GM23248 (cell line): ENCODE data around the gene ZNF546. TPM values are rescaled to one million over a fixed set of nuclear protein-coding genes. Genes with fewer than 3 reads are reported as not detected.
"Not testable (repeated sequence)": the region's sequence is repeated elsewhere in the genome, so short reads cannot be mapped to it uniquely, and the experiment has no call there.

Source experiments
- DNase-seq: peaks from one replicate; pipeline ENCODE4 v3.0.0-alpha.2; 2015
- H2AFZ ChIP-seq: fragments of 200-600 bp; sonication (generic); 2 replicates; pipeline ENCODE4 v1.6.1; 2016; ENCODE audit warnings: antibody characterized with exemption
- H3F3A ChIP-seq: fragments of 200-600 bp; sonication (generic); 2 replicates; pipeline ENCODE4 v1.6.1; 2016; ENCODE audit warnings: mild to moderate bottlenecking, antibody characterized with exemption, mixed run types; ENCODE audit not compliant: insufficient read depth
- H3K27ac ChIP-seq: fragments of 200-600 bp; sonication (generic); 2 replicates; pipeline ENCODE4 v1.5.1; 2016; ENCODE audit warnings: mild to moderate bottlenecking
- H3K27me3 ChIP-seq: fragments of 200-600 bp; sonication (generic); replicated peaks from 2 replicates; pipeline ENCODE4 v1.6.1; 2016; ENCODE audit warnings: mild to moderate bottlenecking; ENCODE audit not compliant: insufficient read depth
- H3K36me3 ChIP-seq: fragments of 200-600 bp; sonication (generic); 2 replicates; pipeline ENCODE4 v1.6.1; 2016; ENCODE audit warnings: low read depth, mild to moderate bottlenecking
- H3K4me1 ChIP-seq: fragments of 200-600 bp; sonication (generic); 2 replicates; pipeline ENCODE4 v1.6.1; 2016; ENCODE audit warnings: mild to moderate bottlenecking; ENCODE audit not compliant: insufficient read depth
- H3K4me2 ChIP-seq: fragments of 200-600 bp; sonication (generic); one replicate; pipeline ENCODE4 v1.6.1; 2016; ENCODE audit warnings: mild to moderate bottlenecking; ENCODE audit not compliant: unreplicated experiment
- H3K4me3 ChIP-seq: fragments of 200-600 bp; sonication (generic); 2 replicates; pipeline ENCODE4 v1.5.1; 2016; ENCODE audit warnings: mild to moderate bottlenecking
- H3K79me2 ChIP-seq: fragments of 200-600 bp; sonication (generic); 2 replicates; pipeline ENCODE4 v1.6.1; 2016; ENCODE audit warnings: mild to moderate bottlenecking; ENCODE audit not compliant: insufficient read depth
- H3K9ac ChIP-seq: fragments of 200-600 bp; sonication (generic); 2 replicates; pipeline ENCODE4 v1.6.1; 2016; ENCODE audit warnings: mild to moderate bottlenecking
- H3K9me2 ChIP-seq: fragments of 200-600 bp; sonication (generic); 2 replicates; pipeline ENCODE4 v1.6.1; 2016; ENCODE audit warnings: mixed run types, mild to moderate bottlenecking, moderate library complexity; ENCODE audit not compliant: insufficient read depth
- H3K9me3 ChIP-seq: fragments of 200-600 bp; sonication (generic); one replicate; pipeline ENCODE4 v1.6.1; 2017; ENCODE audit warnings: low read depth
- H4K20me1 ChIP-seq: fragments of 200-600 bp; sonication (generic); 2 replicates; pipeline ENCODE4 v1.6.0; 2016; ENCODE audit not compliant: insufficient read depth
- EZH2 ChIP-seq: fragments of 200-600 bp; sonication (generic); IDR thresholded peaks from 2 replicates; pipeline ENCODE4 v1.6.1; 2018; ENCODE audit warnings: antibody characterized with exemption, mild to moderate bottlenecking; ENCODE audit not compliant: insufficient read depth, poor library complexity, severe bottlenecking
- EZH2phosphoT487 ChIP-seq: fragments of 200-600 bp; sonication (generic); IDR thresholded peaks from 2 replicates; pipeline ENCODE4 v1.6.1; 2018; ENCODE audit warnings: antibody characterized with exemption, moderate library complexity, mild to moderate bottlenecking, low read depth; ENCODE audit not compliant: insufficient read depth
- WGBS, 2 experiments: methylation state at CpG; one replicate each; pipeline ENCODE4 v1.1.6; 2015 to 2017; ENCODE audit warnings: low lambda C conversion rate in 2 of 2, low coverage in 1 of 2; ENCODE audit errors: missing lambda C conversion rate in 2 of 2; 5-methylcytosine and 5-hydroxymethylcytosine counted together
- in situ Hi-C: fragments of 300-500 bp; cut with MboI; formaldehyde crosslinking; loops from 2 replicates; pipeline ENCODE4 v1.15.0; 2020
- polyA plus RNA-seq: library from polyadenylated mRNA; unstranded; fragments of >200 nt; fragmentation: Nextera tagmentation; extraction: Ambion mirVana; gene quantifications from 2 replicates; pipeline ENCODE4 v1.2.1, GENCODE V29; 2016
- total RNA-seq: library from RNA; depleted of rRNA; stranded (reverse); fragments of >200 nt; shearing (Covaris generic); gene quantifications from 2 replicates; pipeline ENCODE4 v1.2.3, GENCODE V29; 2014

Gene ZNF546
- total and polyA plus RNA-seq, 2 experiments from 2014 or later: 2.1 to 6.1 TPM

DNA sequence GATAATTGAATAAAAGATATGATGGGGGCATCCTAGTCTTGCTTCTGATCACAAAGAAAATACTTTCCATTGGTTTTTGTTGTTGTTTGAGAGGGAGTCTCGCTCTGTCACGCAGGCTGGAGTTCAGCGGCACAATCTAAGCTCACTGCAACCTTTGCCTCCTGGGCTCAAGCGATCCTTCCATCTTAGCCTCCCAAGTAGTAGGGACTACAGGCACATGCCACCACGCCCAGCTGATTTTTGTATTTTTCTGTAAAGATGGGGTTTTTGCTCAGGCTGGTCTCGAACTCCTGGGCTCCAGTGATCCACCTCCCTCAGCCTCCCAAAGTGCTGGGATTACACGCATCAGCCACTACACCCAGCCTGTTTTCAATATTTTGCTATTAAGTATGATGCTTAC is 42.9 kb upstream of the ZNF546 start:
- Histone ChIP-seq H3K4me2 (no peak overlapping the region), H3K9me2 (no peaks in the 10 kb centered on the region), H3K27ac (no peak overlapping the region), H3K9me3 (no peaks in the 10 kb centered on the region), H3K4me3 (no peak overlapping the region), H2AFZ (no peak overlapping the region), H3K79me2 (no peaks in the 10 kb centered on the region), H4K20me1 (no peaks in the 10 kb centered on the region), H3K9ac (no peak overlapping the region), H3K27me3 (no peaks in the 10 kb centered on the region), H3K36me3 (no peaks in the 10 kb centered on the region), H3K4me1 (peaks cover 6% of the 10 kb centered on the region; the same call in 1 of the 2 replicates), H3F3A (no peaks in the 10 kb centered on the region)
- WGBS, 2 experiments: 62 to 66% methylated on average over 7 of the region's 7 CpGs
- no peak for TF ChIP-seq EZH2phosphoT487
- TF ChIP-seq EZH2: no peak
- in situ Hi-C loops: no loop called here
- DNase-seq: no peak

DNA sequence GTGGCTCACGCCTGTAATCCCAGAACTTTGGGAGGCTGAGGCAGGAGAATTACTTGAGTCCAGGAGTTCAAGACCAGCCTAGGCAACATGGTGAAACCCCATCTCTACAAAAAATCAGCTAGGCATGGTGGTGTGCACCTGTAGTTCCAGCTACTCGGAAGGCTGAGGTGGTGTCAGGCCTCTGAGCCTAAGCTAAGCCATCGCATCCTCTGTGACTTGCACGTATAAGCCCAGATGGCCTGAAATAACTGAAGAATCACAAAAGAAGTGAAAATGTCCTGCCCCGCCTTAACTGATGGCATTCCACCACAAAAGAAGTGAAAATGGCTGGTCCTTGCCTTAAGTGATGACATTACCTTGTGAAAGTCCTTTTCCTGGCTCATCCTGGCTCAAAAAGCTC is 39.0 kb upstream of the ZNF546 start:
- H3K4me2 ChIP-seq, H3K27ac ChIP-seq, H3K27me3 ChIP-seq, H3K4me3 ChIP-seq, H3K9me3 ChIP-seq, H3F3A ChIP-seq, H3K79me2 ChIP-seq, H3K9ac ChIP-seq, H3K36me3 ChIP-seq, H4K20me1 ChIP-seq, H3K4me1 ChIP-seq, DNase-seq, H3K9me2 ChIP-seq, H2AFZ ChIP-seq, in situ Hi-C loops: not testable (repeated sequence)
- 67 to 69% methylated on average over 5 of the region's 5 CpGs for WGBS, 2 experiments

DNA sequence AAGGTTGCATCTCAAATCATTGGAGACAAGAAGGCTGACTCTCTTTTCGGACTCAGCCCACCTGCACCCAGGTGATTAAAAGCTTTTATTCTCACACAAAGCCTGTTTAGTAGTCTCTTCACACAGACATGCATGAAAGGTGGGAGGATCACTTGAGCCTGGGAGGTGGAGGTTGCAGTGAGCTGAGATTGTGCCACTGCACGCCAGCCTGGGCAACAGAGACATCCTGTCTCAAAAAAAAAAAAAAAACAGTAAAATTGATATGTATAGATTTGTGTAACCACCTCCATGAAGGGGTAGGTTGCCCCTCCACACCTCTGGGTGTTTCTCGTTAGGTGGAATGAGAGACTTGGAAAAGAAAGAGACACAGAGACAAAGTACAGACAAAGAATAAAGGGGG is 37.9 kb upstream of the ZNF546 start:
- in situ Hi-C loops, H3K36me3 ChIP-seq, H3K27me3 ChIP-seq, H3K79me2 ChIP-seq, DNase-seq, H2AFZ ChIP-seq, H3K9ac ChIP-seq, H4K20me1 ChIP-seq, H3F3A ChIP-seq, H3K9me3 ChIP-seq, H3K9me2 ChIP-seq, H3K4me2 ChIP-seq, H3K4me3 ChIP-seq, H3K4me1 ChIP-seq, H3K27ac ChIP-seq: not testable (repeated sequence)
- 74 to 83% methylated on average over 3 of the region's 3 CpGs for WGBS, 2 experiments

GRCh38 chr19:39959407-39959806 is 37.5 kb upstream of the ZNF546 start:
- H3K9me2 ChIP-seq, H3K27me3 ChIP-seq, H3K4me3 ChIP-seq, in situ Hi-C loops, H3K9me3 ChIP-seq, H3K4me2 ChIP-seq, DNase-seq, H2AFZ ChIP-seq, H3K4me1 ChIP-seq, H4K20me1 ChIP-seq, H3K36me3 ChIP-seq, H3K9ac ChIP-seq, H3K79me2 ChIP-seq, H3F3A ChIP-seq, H3K27ac ChIP-seq: not testable (repeated sequence)
- 69 to 73% methylated on average over 13 of the region's 13 CpGs for WGBS, 2 experiments

- H3K9me2 ChIP-seq: no peaks in the 10 kb centered on the region
- DNase-seq: no peak
- no peaks in the 10 kb centered on the region for H3K9me3 ChIP-seq
- H3K4me2 ChIP-seq: no peak overlapping the region
- no peak overlapping the region for H2AFZ ChIP-seq
- H3K27me3 ChIP-seq: no peaks in the 10 kb centered on the region
- no peaks in the 10 kb centered on the region for H4K20me1 ChIP-seq
- no peak overlapping the region for H3K9ac ChIP-seq
- in situ Hi-C loops: no loop called here
- WGBS, 2 experiments: 92% methylated on average over 3 of the region's 3 CpGs
- no peaks in the 10 kb centered on the region for H3K36me3 ChIP-seq
- no peaks in the 10 kb centered on the region for H3K4me1 ChIP-seq
- H3F3A ChIP-seq: no peaks in the 10 kb centered on the region
- TF ChIP-seq EZH2phosphoT487 (no peak), EZH2 (no peak)
- H3K79me2 ChIP-seq: no peaks in the 10 kb centered on the region
- H3K27ac ChIP-seq: no peak overlapping the region
- H3K4me3 ChIP-seq: no peak overlapping the region
These were observed 33.0 kb upstream of the ZNF546 start for GRCh38 chr19:39963898-39964297.
